LNCaP clone FGC (cell line): ENCODE data around the gene PPY.

Source experiments
- DNase-seq: peaks from one replicate; pipeline ENCODE4 v3.0.0-alpha.2; 2011; ENCODE audit warnings: low read depth
- H3K4me3 ChIP-seq: 2 replicates; pipeline ENCODE4 v1.5.1; 2011; ENCODE audit warnings: mild to moderate bottlenecking, low read depth, low read length, control low read depth
- TF ChIP-seq, protein P1 (sequence below): IDR thresholded peaks from 2 replicates; pipeline ENCODE4 v1.5.1; 2012; ENCODE audit warnings: mild to moderate bottlenecking; ENCODE audit not compliant: control insufficient read depth, insufficient read depth; ENCODE audit errors: extremely low read depth

Gene PPY

DNA sequence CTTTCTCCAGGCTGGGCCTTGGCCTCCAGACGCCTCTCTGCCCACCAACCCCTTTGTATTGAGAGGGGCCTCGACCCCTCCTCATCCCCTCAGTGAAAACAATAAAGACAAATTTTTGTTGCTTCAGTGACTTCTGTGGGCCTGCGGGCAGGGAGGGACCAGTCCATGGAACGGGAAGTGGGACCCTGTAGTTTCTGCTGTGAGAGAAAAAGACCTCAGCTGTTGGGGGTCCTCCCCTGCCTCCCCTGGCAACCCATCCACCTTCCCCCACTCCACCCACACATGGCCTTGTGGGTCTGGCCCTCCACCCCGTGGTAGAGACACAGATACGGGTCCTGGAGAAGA, 3.5 kb downstream of the PPY start:
- H3K4me3 ChIP-seq: no peak overlapping the region
- TF ChIP-seq, protein P1, sequence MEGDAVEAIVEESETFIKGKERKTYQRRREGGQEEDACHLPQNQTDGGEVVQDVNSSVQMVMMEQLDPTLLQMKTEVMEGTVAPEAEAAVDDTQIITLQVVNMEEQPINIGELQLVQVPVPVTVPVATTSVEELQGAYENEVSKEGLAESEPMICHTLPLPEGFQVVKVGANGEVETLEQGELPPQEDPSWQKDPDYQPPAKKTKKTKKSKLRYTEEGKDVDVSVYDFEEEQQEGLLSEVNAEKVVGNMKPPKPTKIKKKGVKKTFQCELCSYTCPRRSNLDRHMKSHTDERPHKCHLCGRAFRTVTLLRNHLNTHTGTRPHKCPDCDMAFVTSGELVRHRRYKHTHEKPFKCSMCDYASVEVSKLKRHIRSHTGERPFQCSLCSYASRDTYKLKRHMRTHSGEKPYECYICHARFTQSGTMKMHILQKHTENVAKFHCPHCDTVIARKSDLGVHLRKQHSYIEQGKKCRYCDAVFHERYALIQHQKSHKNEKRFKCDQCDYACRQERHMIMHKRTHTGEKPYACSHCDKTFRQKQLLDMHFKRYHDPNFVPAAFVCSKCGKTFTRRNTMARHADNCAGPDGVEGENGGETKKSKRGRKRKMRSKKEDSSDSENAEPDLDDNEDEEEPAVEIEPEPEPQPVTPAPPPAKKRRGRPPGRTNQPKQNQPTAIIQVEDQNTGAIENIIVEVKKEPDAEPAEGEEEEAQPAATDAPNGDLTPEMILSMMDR: no peak

DNA sequence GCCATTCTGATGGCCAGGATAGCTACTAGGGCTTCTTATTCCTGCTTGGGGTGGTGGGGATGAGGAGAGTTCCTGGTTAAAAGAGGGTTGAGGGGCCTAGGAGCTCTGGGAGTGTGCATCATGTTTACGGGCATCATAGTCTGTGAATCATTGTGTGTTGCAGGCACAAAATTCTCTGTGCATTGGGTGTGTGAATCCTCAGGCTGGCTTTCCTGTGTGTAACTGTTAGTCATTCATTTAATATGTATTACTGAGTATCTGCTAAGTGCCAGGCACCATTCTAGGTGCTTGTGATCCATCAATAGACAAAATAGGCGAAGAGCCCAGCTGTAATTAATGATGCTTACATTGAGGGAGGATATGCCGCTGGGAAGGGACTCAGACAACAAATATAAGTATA, 5.8 kb downstream of the PPY start:
- H3K4me3 ChIP-seq: no peak overlapping the region
- no peak for DNase-seq
- TF ChIP-seq, protein P1: no peak

More for the DNA sequence above, 3.5 kb downstream of the PPY start:
- no peak for DNase-seq

GRCh38 chr17:43935926-43936261, 6.4 kb downstream of the PPY start:
- TF ChIP-seq, protein P1: no peak
- no peak overlapping the region for H3K4me3 ChIP-seq
- DNase-seq: no peak

DNA sequence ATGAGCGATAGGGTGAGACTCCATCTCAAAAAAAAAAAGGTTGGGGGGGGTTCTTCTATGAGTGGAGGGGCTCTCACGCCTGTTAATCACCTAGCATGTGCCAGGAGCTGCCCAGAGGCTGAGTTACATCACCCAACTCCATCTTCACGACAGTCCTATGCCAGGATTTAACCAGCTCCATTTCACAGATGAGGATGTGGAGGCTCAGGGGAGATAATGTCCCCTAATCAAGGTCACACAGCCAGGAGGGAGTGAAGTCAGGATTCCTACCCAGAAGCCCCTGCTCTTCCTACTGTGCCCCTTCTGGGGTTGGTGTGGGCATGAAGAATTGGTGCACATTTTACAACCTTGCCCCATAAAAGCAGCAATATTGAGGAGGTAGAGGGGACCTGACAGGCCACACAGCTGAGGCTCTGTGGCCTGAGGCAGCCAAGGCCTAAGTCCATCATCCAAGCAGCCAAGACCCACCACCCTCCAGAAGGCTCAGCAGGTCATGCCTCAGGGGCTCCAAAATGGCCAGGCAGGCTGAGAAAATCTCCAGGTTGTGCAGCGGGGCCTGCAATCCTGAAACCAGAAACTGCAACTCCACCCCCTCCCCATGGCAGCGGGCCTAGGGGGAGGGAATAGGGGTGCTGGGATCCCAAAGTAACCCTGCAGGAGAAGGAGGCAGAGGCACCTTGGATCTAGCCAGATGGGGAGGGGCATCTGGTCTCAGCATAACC, 6.9 kb downstream of the PPY start:
- H3K4me3 ChIP-seq: no peak overlapping the region
- TF ChIP-seq, protein P1: no peak
- no peak for DNase-seq

DNA sequence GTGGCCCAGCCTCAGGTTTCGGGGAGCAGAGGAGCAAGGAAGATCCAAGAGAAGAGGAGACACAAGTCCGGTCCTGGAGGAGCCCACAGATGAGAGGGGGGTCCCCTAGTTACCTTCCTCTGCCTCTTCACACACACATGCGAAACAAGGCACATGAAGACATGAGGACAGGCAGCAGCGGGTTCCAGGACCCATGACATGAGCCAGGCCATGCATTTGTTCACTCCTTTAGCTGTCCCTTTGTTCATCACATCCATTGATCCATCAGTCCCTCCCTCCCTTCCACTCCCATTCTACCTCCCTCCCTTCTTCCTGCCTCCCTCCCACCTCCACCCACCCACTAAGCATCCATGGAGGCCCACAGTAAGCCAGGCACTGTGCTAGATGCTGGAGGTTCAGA, 9.4 kb downstream of the PPY start:
- DNase-seq: no peak
- TF ChIP-seq, protein P1: no peak
- no peak overlapping the region for H3K4me3 ChIP-seq

DNA sequence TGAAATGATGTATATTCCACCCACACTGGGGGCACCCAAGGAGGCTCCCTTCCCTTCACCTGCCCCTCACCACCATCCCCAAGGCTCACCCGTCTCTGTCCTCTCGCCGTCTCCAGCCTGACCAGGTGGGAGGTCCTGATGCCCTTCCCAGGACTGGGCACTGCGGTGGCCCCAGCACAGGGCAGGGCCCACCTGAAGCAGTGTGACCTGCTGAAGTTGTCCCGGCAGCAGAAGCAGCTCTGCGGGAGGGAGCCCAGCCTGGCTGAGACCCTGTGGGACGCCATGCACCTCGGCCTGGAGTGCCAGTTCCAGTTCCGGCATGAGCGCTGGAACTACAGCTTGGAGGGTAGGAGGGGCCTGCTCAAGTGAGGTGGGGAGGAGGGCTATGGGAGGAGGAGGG, 9.9 kb downstream of the PPY start:
- TF ChIP-seq, protein P1: no peak
- H3K4me3 ChIP-seq: no peak overlapping the region
- DNase-seq: no peak

- no peak overlapping the region for H3K4me3 ChIP-seq
- DNase-seq: no peak
- TF ChIP-seq, protein P1: no peak
These were observed 11.2 kb downstream of the PPY start for GRCh38 chr17:43931062-43931571.
